ENCODE measurements around the gene CNNM4. TPM values are rescaled to one million over a fixed set of nuclear protein-coding genes. Genes with fewer than 3 reads are reported as not detected.

The CNNM4 gene
- total and polyA plus RNA-seq, 2 of the 4 experiments (the other 2 are of a cell fraction), result 2.0 to 4.1 TPM

GRCh38 chr2:96846825-96847224 lies 86.1 kb downstream of the CNNM4 start:
- Histone ChIP-seq H3K18ac (ENCODE audit: low read depth, low read length) (no peak overlapping the region), H3K4me2 (ENCODE audit: low read depth, low read length) (no peak overlapping the region), H3K9ac (ENCODE audit: low read depth, low read length) (no peak overlapping the region), H3K4ac (ENCODE audit: low read depth, low read length) (no peak overlapping the region), H2AK9ac (replicated peaks; ENCODE audit: low read depth, low read length, poor library complexity) (no peak overlapping the region), H2BK120ac (ENCODE audit: low read depth, low read length) (no peak overlapping the region), H3K14ac (replicated peaks; ENCODE audit: low read depth, low read length) (no peak overlapping the region), H4K91ac (ENCODE audit: insufficient read depth, low read depth, low read length) (no peak overlapping the region), H3K56ac (ENCODE audit: extremely low read depth, insufficient read depth, low read length) (no peak overlapping the region), H2BK5ac (ENCODE audit: low read depth, low read length, poor library complexity, severe bottlenecking) (no peak overlapping the region), H2BK20ac (ENCODE audit: low read depth, low read length) (no peak overlapping the region), H4K8ac (ENCODE audit: low read depth in 2 of 2, low read length in 2 of 2) (no peak overlapping the region), H4K20me1 (ENCODE audit: insufficient read depth, low read length) (no peaks in the 10 kb centered on the region), H3K36me3 (ENCODE audit: control insufficient read depth, insufficient read depth, low read length) (peaks cover 19% of the 10 kb centered on the region), H3K4me1 (ENCODE audit: control insufficient read depth, insufficient read depth, low read length) (no peaks in the 10 kb centered on the region), H3K4me3 (ENCODE audit: insufficient read depth, low read depth, low read length) (no peak overlapping the region), H3K23ac (ENCODE audit: low read depth, low read length) (no peak overlapping the region), H3K9me3 (ENCODE audit: control insufficient read depth, insufficient read depth, low read length) (no peaks in the 10 kb centered on the region), H3K27me3 (ENCODE audit: control insufficient read depth, insufficient read depth, low read length) (no peaks in the 10 kb centered on the region), H2AFZ (replicated peaks; ENCODE audit: low read length, poor library complexity) (no peak overlapping the region), H3K9me1 (ENCODE audit: insufficient read depth, low read length) (no peaks in the 10 kb centered on the region), H3K27ac (ENCODE audit: insufficient read depth, low read length) (no peak overlapping the region), H2AK5ac (ENCODE audit: low read depth, low read length) (no peak overlapping the region), H3K79me1 (ENCODE audit: low read depth in 1 of 2, low read length in 2 of 2) (no peaks in the 10 kb centered on the region), H4K5ac (ENCODE audit: low read depth, low read length) (no peak overlapping the region), H2BK15ac (ENCODE audit: low read depth, low read length) (no peak overlapping the region)
- POLR2A ChIA-PET (ENCODE audit: unreplicated experiment), result no interaction called here
- ATAC-seq (ENCODE audit: low read depth) (no peak), DNase-seq (no peak)
- no CpG with 5 or more reads among the region's 5 CpGs for WGBS, 2 experiments (ENCODE audit: extremely low coverage in 2 of 2, insufficient read length in 1 of 2)
- TF ChIP-seq CEBPB (IDR thresholded peaks at IDR 0.05; ENCODE audit: low read depth, low read length) (no peak), CTCF (conservative IDR thresholded peaks at IDR 0.05; ENCODE audit: low read depth, low read length) (no peak), FOS (IDR thresholded peaks at IDR 0.05; ENCODE audit: low read depth, low read length) (no peak), POLR2A (IDR thresholded peaks at IDR 0.05; ENCODE audit: low read depth, low read length) (no peak), SMC3 (IDR thresholded peaks at IDR 0.05; ENCODE audit: low read depth, low read length) (no peak), CHD1 (IDR thresholded peaks at IDR 0.05; ENCODE audit: low read depth, low read length) (no peak), RAD21 (IDR thresholded peaks at IDR 0.05; ENCODE audit: low read length) (no peak), ELK1 (IDR thresholded peaks at IDR 0.05; ENCODE audit: borderline replicate concordance, low read depth, low read length) (no peak), RCOR1 (IDR thresholded peaks at IDR 0.05; ENCODE audit: insufficient replicate concordance, low read length) (no peak), NFE2L2 (IDR thresholded peaks at IDR 0.05; ENCODE audit: low read depth, low read length) (no peak), RFX5 (IDR thresholded peaks at IDR 0.05; ENCODE audit: low read depth, low read length) (no peak), MAFK (IDR thresholded peaks at IDR 0.05; ENCODE audit: low read depth, low read length) (no peak), MXI1 (IDR thresholded peaks at IDR 0.05; ENCODE audit: borderline replicate concordance, low read depth, low read length) (no peak), BHLHE40 (IDR thresholded peaks at IDR 0.05; ENCODE audit: low read depth, low read length) (no peak), MAZ (IDR thresholded peaks at IDR 0.05; ENCODE audit: borderline replicate concordance, low read depth, low read length) (no peak)
- TF ChIP-seq, protein P1, sequence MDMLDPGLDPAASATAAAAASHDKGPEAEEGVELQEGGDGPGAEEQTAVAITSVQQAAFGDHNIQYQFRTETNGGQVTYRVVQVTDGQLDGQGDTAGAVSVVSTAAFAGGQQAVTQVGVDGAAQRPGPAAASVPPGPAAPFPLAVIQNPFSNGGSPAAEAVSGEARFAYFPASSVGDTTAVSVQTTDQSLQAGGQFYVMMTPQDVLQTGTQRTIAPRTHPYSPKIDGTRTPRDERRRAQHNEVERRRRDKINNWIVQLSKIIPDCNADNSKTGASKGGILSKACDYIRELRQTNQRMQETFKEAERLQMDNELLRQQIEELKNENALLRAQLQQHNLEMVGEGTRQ (IDR thresholded peaks at IDR 0.05; ENCODE audit: low read depth, low read length), result no peak
- CTCF ChIA-PET, result no interaction called here
- dilution Hi-C loops (cut with HindIII; ENCODE audit: low sequenced_read_pairs, unreplicated experiment), result no loop called here
- in situ Hi-C loops (cut with MboI; ENCODE audit: low sequenced_read_pairs), result no loop called here
- BruUV-seq (replicated peaks), result no TSS peak
- intact Hi-C loops (cut with micrococcal nuclease), result no loop called here
